ENCODE measurements around the gene CLIC4.

DNA sequence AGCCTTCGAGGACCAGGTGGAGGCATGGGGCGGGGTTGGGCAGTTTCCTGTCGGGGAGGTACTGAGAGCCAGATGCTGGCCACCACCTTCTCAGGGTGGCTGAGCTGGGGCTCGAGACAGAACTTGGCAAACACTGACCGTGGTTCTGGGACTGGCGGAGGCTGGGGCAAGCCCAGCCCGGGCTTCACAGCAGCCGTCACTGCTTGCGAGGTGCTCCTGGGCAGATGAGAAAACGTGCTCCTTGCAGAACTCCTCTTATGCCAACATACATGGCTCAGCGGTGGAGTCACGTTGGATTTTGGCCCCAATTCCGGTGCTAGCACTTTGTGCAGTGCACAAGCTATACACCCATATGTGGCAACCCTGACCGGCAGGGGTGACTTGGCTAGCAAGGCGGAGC is 115.6 kb downstream of the CLIC4 start:
- no peak for TF ChIP-seq POLR2A (IDR thresholded peaks at IDR 0.05)
- TF ChIP-seq, protein P1, sequence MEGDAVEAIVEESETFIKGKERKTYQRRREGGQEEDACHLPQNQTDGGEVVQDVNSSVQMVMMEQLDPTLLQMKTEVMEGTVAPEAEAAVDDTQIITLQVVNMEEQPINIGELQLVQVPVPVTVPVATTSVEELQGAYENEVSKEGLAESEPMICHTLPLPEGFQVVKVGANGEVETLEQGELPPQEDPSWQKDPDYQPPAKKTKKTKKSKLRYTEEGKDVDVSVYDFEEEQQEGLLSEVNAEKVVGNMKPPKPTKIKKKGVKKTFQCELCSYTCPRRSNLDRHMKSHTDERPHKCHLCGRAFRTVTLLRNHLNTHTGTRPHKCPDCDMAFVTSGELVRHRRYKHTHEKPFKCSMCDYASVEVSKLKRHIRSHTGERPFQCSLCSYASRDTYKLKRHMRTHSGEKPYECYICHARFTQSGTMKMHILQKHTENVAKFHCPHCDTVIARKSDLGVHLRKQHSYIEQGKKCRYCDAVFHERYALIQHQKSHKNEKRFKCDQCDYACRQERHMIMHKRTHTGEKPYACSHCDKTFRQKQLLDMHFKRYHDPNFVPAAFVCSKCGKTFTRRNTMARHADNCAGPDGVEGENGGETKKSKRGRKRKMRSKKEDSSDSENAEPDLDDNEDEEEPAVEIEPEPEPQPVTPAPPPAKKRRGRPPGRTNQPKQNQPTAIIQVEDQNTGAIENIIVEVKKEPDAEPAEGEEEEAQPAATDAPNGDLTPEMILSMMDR (IDR thresholded peaks at IDR 0.05): no peak
